HEK293 (cell line): Measurements from ENCODE around the gene PDE8B.

Experiments used
- CTCF ChIA-PET: fragments of 350-600 bp; formaldehyde crosslinking; extraction: SDS; loops from one replicate; lab custom pipeline; 2021; ENCODE audit warnings: antibody characterized with exemption; lab: Yijun Ruan, JAX
- POLR2A ChIA-PET: fragments of 300-600 bp; formaldehyde crosslinking; extraction: SDS; loops from one replicate; lab custom pipeline; 2020; ENCODE audit warnings: antibody characterized with exemption, inconsistent platforms; lab: Yijun Ruan, JAX
- H3K27ac ChIP-seq: fragments of 200-500 bp; sonication (Bioruptor generic); 2 replicates; pipeline ENCODE4 v1.5.1; 2014; ENCODE audit warnings: low read depth, low read length, control low read depth, inconsistent platforms; ENCODE audit errors: extremely low read depth
- H3K36me3 ChIP-seq, 2 experiments: fragments of 200-500 bp in 1 of 2; sonication (Bioruptor generic) in 1 of 2; 1 replicate in 1 of 2; 2 replicates in 1 of 2; pipeline ENCODE4 v1.5.1; 2014 to 2017; ENCODE audit warnings: inconsistent platforms in 2 of 2, low read length in 2 of 2; ENCODE audit not compliant: control insufficient read depth in 2 of 2, insufficient read depth in 1 of 2
- H3K4me1 ChIP-seq: fragments of 200-500 bp; sonication (Bioruptor generic); 2 replicates; pipeline ENCODE4 v1.5.1; 2014; ENCODE audit warnings: mild to moderate bottlenecking, low read length, inconsistent platforms; ENCODE audit not compliant: control insufficient read depth, insufficient read depth
- H3K4me3 ChIP-seq: 2 replicates; pipeline ENCODE4 v1.5.1; 2011; ENCODE audit warnings: low read depth, mild to moderate bottlenecking, control low read depth, low read length, moderate library complexity
- H3K9me3 ChIP-seq: fragments of 200-500 bp; sonication (Bioruptor generic); 2 replicates; pipeline ENCODE4 v1.5.1; 2014; ENCODE audit warnings: low read depth, low read length, inconsistent platforms; ENCODE audit not compliant: control insufficient read depth, insufficient read depth
- GLIS1 ChIP-seq: fragments of 450-650 bp; formaldehyde crosslinking; IDR thresholded peaks from 2 replicates; pipeline ENCODE4 v1.5.1; 2016; ENCODE audit warnings: missing biosample characterization, missing genetic modification characterization
- GLIS2 ChIP-seq: fragments of 450-650 bp; formaldehyde crosslinking; IDR thresholded peaks from 2 replicates; pipeline ENCODE4 v1.5.1; 2016; ENCODE audit warnings: missing biosample characterization, missing genetic modification characterization
- SCRT2 ChIP-seq: fragments of 450-650 bp; formaldehyde crosslinking; IDR thresholded peaks from 2 replicates; pipeline ENCODE4 v1.5.1; 2016; ENCODE audit warnings: missing biosample characterization, missing genetic modification characterization
- WT1 ChIP-seq: fragments of 450-650 bp; formaldehyde crosslinking; IDR thresholded peaks from 2 replicates; pipeline ENCODE4 v1.5.1; 2016; ENCODE audit warnings: missing biosample characterization, missing genetic modification characterization
- YY2 ChIP-seq: fragments of 450-650 bp; formaldehyde crosslinking; IDR thresholded peaks from 2 replicates; pipeline ENCODE4 v1.5.1; 2016; ENCODE audit warnings: missing biosample characterization, missing genetic modification characterization
- ZBTB7A ChIP-seq: fragments of 450-650 bp; formaldehyde crosslinking; IDR thresholded peaks from 2 replicates; pipeline ENCODE4 v1.5.1; 2016; ENCODE audit warnings: low read depth, missing biosample characterization, missing genetic modification characterization
- ZFP37 ChIP-seq: fragments of 450-650 bp; formaldehyde crosslinking; IDR thresholded peaks from 2 replicates; pipeline ENCODE4 v1.5.1; 2016; ENCODE audit warnings: missing biosample characterization, missing genetic modification characterization
- ZNF157 ChIP-seq: fragments of 450-650 bp; formaldehyde crosslinking; IDR thresholded peaks from 2 replicates; pipeline ENCODE4 v1.5.1; 2016; ENCODE audit warnings: missing biosample characterization, missing genetic modification characterization
- ZNF16 ChIP-seq: fragments of 450-650 bp; formaldehyde crosslinking; IDR thresholded peaks from 2 replicates; pipeline ENCODE4 v1.5.1; 2016; ENCODE audit warnings: low read depth, missing biosample characterization, missing genetic modification characterization
- ZNF169 ChIP-seq: fragments of 450-650 bp; formaldehyde crosslinking; IDR thresholded peaks from 2 replicates; pipeline ENCODE4 v1.5.1; 2016; ENCODE audit warnings: missing biosample characterization, missing genetic modification characterization
- ZNF324 ChIP-seq: fragments of 450-650 bp; formaldehyde crosslinking; IDR thresholded peaks from 2 replicates; pipeline ENCODE4 v1.5.1; 2016; ENCODE audit warnings: missing biosample characterization, missing genetic modification characterization
- ZNF404 ChIP-seq: fragments of 450-650 bp; formaldehyde crosslinking; IDR thresholded peaks from 2 replicates; pipeline ENCODE4 v1.5.1; 2017; ENCODE audit warnings: missing biosample characterization, missing genetic modification characterization
- ZNF629 ChIP-seq: fragments of 450-650 bp; formaldehyde crosslinking; IDR thresholded peaks from 2 replicates; pipeline ENCODE4 v1.5.1; 2017; ENCODE audit warnings: missing biosample characterization, missing genetic modification characterization
- ZXDB ChIP-seq: fragments of 450-650 bp; formaldehyde crosslinking; IDR thresholded peaks from 2 replicates; pipeline ENCODE4 v1.5.1; 2016; ENCODE audit warnings: missing biosample characterization, missing genetic modification characterization
- TF ChIP-seq, protein P1 (sequence below): fragments of 450-650 bp; formaldehyde crosslinking; IDR thresholded peaks from 2 replicates; pipeline ENCODE4; 2016; ENCODE audit warnings: missing biosample characterization, missing genetic modification characterization
- TF ChIP-seq, protein P2 (sequence below): fragments of 450-650 bp; formaldehyde crosslinking; IDR thresholded peaks from 2 replicates; pipeline ENCODE4 v1.5.1; 2017; ENCODE audit warnings: missing biosample characterization, mild to moderate bottlenecking, missing genetic modification characterization, moderate library complexity
- TF ChIP-seq, protein P3 (sequence below): fragments of 450-650 bp; formaldehyde crosslinking; conservative IDR thresholded peaks from 2 replicates; pipeline ENCODE4 v1.5.1; 2016; ENCODE audit warnings: low read depth, missing biosample characterization, missing genetic modification characterization
- TF ChIP-seq, protein P4 (sequence below): fragments of 450-650 bp; formaldehyde crosslinking; conservative IDR thresholded peaks from 2 replicates; pipeline ENCODE4 v1.5.1; 2016; ENCODE audit warnings: low read depth, missing biosample characterization, missing genetic modification characterization

Gene PDE8B

DNA sequence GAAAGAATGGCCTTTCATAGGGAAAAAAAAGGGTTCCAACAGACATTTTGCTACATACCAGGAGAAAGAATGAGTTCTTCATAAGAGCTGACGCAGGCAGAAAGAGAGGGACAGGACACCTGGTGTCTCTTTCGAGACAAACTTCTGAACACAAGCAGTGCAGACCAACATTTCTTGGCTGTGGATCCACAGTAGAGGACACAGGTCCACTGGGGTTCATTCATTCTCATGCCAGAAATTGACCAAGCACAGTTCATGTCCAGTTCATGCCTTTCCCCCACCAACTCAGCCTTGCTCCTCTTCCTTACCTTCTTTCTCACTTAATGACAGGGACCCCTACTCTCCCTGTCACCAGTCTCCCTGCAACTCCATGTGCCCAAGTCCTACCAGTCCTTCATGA lies 144.0 kb downstream of the PDE8B start:
- H3K4me3 ChIP-seq: no peak overlapping the region
- no peaks in the 10 kb centered on the region for H3K9me3 ChIP-seq
- H3K27ac ChIP-seq: no peak overlapping the region
- H3K4me1 ChIP-seq: no peaks in the 10 kb centered on the region
- POLR2A ChIA-PET: no interaction called here
- TF ChIP-seq, protein P1, sequence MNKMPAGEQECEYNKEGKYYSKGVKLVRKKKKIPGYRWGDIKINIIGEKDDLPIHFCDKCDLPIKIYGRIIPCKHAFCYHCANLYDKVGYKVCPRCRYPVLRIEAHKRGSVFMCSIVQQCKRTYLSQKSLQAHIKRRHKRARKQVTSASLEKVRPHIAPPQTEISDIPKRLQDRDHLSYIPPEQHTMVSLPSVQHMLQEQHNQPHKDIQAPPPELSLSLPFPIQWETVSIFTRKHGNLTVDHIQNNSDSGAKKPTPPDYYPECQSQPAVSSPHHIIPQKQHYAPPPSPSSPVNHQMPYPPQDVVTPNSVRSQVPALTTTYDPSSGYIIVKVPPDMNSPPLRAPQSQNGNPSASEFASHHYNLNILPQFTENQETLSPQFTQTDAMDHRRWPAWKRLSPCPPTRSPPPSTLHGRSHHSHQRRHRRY (tag by site-specific recombination): no peak
- no peak for TF ChIP-seq GLIS1 (tag by site-specific recombination)
- TF ChIP-seq WT1 (tag by site-specific recombination): no peak
- no peak for TF ChIP-seq ZNF16 (tag by site-specific recombination)
- TF ChIP-seq, protein P2, sequence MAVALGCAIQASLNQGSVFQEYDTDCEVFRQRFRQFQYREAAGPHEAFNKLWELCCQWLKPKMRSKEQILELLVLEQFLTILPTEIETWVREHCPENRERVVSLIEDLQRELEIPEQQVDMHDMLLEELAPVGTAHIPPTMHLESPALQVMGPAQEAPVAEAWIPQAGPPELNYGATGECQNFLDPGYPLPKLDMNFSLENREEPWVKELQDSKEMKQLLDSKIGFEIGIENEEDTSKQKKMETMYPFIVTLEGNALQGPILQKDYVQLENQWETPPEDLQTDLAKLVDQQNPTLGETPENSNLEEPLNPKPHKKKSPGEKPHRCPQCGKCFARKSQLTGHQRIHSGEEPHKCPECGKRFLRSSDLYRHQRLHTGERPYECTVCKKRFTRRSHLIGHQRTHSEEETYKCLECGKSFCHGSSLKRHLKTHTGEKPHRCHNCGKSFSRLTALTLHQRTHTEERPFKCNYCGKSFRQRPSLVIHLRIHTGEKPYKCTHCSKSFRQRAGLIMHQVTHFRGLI: no peak
- TF ChIP-seq GLIS2 (tag by site-specific recombination): no peak
- TF ChIP-seq, protein P3, sequence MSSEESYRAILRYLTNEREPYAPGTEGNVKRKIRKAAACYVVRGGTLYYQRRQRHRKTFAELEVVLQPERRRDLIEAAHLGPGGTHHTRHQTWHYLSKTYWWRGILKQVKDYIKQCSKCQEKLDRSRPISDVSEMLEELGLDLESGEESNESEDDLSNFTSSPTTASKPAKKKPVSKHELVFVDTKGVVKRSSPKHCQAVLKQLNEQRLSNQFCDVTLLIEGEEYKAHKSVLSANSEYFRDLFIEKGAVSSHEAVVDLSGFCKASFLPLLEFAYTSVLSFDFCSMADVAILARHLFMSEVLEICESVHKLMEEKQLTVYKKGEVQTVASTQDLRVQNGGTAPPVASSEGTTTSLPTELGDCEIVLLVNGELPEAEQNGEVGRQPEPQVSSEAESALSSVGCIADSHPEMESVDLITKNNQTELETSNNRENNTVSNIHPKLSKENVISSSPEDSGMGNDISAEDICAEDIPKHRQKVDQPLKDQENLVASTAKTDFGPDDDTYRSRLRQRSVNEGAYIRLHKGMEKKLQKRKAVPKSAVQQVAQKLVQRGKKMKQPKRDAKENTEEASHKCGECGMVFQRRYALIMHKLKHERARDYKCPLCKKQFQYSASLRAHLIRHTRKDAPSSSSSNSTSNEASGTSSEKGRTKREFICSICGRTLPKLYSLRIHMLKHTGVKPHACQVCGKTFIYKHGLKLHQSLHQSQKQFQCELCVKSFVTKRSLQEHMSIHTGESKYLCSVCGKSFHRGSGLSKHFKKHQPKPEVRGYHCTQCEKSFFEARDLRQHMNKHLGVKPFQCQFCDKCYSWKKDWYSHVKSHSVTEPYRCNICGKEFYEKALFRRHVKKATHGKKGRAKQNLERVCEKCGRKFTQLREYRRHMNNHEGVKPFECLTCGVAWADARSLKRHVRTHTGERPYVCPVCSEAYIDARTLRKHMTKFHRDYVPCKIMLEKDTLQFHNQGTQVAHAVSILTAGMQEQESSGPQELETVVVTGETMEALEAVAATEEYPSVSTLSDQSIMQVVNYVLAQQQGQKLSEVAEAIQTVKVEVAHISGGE (tag by site-specific recombination): no peak
- TF ChIP-seq, all 188 proteins: peak for 0
- CTCF ChIA-PET: no interaction called here
- no peaks in the 10 kb centered on the region for H3K36me3 ChIP-seq

DNA sequence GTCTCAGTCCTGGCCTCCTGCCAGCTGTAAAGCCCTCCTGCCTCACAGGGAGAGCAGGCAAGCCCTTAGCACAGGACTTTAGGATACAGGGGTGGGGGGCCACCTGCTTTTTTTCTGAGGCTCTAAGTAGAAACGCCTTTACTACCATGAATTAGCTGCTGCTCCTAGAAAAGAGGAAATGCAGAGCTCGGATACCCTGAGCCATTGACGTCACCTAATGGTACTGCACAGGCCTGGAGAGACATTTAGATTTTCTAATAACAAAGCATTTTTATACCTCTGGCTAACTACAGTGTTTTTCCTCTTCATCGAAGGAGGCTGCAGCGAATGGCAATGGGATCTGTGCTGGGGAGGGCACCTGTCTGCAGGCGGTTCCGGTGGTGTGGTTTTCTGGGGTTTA lies 144.6 kb downstream of the PDE8B start:
- no peaks in the 10 kb centered on the region for H3K36me3 ChIP-seq
- no peak for TF ChIP-seq SCRT2 (tag by site-specific recombination)
- no peaks in the 10 kb centered on the region for H3K9me3 ChIP-seq
- no peak overlapping the region for H3K27ac ChIP-seq
- no peaks in the 10 kb centered on the region for H3K4me1 ChIP-seq
- ChIA-PET CTCF (no interaction called here), POLR2A (no interaction called here)
- no peak overlapping the region for H3K4me3 ChIP-seq

DNA sequence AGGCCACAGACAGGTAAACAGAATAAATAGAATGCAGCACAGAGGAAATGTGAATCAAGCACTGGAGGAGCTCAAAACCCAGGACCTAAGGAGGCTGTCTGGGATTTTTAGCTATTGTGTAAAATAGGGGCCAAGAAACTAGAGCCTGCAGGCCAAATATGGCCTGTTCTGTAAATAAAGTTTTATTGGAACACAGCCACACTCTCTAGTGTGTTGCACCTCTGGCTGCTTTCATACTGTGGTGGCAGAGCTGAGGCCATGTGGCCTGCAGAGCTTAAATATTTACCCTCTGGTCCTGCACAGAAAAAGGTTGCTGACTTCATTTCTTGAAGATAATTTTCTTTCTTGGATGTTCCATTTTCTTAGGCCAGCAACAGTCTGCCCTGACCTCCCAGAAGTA lies 145.3 kb downstream of the PDE8B start:
- H3K4me1 ChIP-seq: no peaks in the 10 kb centered on the region
- H3K27ac ChIP-seq: no peak overlapping the region
- no peaks in the 10 kb centered on the region for H3K36me3 ChIP-seq
- ChIA-PET POLR2A (no interaction called here), CTCF (no interaction called here)
- no peak overlapping the region for H3K4me3 ChIP-seq
- no peaks in the 10 kb centered on the region for H3K9me3 ChIP-seq
- TF ChIP-seq ZNF169 (tag by site-specific recombination) (no peak), ZBTB7A (no peak), ZNF629 (no peak), ZNF324 (tag by site-specific recombination) (no peak), YY2 (tag by site-specific recombination) (no peak), ZNF404 (tag by site-specific recombination) (no peak), ZXDB (tag by site-specific recombination) (no peak), ZNF157 (no peak), ZFP37 (no peak)
- TF ChIP-seq, protein P3 (tag by site-specific recombination): no peak
- TF ChIP-seq, protein P4, sequence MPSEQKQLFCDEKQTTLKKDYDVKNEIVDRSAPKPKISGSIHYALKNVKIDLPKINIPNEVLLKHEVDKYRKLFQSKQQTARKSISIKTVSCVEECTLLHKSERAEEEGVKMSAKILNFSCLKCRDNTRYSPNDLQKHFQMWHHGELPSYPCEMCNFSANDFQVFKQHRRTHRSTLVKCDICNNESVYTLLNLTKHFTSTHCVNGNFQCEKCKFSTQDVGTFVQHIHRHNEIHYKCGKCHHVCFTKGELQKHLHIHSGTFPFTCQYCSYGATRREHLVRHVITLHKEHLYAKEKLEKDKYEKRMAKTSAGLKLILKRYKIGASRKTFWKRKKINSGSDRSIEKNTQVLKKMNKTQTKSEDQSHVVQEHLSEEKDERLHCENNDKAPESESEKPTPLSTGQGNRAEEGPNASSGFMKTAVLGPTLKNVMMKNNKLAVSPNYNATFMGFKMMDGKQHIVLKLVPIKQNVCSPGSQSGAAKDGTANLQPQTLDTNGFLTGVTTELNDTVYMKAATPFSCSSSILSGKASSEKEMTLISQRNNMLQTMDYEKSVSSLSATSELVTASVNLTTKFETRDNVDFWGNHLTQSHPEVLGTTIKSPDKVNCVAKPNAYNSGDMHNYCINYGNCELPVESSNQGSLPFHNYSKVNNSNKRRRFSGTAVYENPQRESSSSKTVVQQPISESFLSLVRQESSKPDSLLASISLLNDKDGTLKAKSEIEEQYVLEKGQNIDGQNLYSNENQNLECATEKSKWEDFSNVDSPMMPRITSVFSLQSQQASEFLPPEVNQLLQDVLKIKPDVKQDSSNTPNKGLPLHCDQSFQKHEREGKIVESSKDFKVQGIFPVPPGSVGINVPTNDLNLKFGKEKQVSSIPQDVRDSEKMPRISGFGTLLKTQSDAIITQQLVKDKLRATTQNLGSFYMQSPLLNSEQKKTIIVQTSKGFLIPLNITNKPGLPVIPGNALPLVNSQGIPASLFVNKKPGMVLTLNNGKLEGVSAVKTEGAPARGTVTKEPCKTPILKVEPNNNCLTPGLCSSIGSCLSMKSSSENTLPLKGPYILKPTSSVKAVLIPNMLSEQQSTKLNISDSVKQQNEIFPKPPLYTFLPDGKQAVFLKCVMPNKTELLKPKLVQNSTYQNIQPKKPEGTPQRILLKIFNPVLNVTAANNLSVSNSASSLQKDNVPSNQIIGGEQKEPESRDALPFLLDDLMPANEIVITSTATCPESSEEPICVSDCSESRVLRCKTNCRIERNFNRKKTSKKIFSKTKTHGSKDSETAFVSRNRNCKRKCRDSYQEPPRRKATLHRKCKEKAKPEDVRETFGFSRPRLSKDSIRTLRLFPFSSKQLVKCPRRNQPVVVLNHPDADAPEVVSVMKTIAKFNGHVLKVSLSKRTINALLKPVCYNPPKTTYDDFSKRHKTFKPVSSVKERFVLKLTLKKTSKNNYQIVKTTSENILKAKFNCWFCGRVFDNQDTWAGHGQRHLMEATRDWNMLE: no peak
